IMR-90 (cell line): ENCODE data around the gene BTG4.

Experiments
- CEBPB ChIP-seq: IDR thresholded peaks from 2 replicates; pipeline ENCODE4 v1.6.1; 2012; ENCODE audit warnings: low read depth, low read length, improper control_type of control experiment
- CTCF ChIP-seq: conservative IDR thresholded peaks from 2 replicates; pipeline ENCODE4 v1.5.1; 2012; ENCODE audit warnings: mild to moderate bottlenecking, low read depth, low read length, improper control_type of control experiment
- ELK1 ChIP-seq: fragments of 150-350 bp; IDR thresholded peaks from 2 replicates; pipeline ENCODE4 v1.6.1; 2016; ENCODE audit warnings: low read depth, mild to moderate bottlenecking, low read length, moderate library complexity, borderline replicate concordance
- MAZ ChIP-seq: IDR thresholded peaks from 2 replicates; pipeline ENCODE4 v1.6.1; 2012; ENCODE audit warnings: low read depth, mild to moderate bottlenecking, low read length, improper control_type of control experiment, moderate library complexity, borderline replicate concordance
- POLR2A ChIP-seq: IDR thresholded peaks from 2 replicates; pipeline ENCODE4 v1.6.1; 2012; ENCODE audit warnings: mild to moderate bottlenecking, low read depth, low read length
- RAD21 ChIP-seq: IDR thresholded peaks from 2 replicates; pipeline ENCODE4 v1.6.1; 2012; ENCODE audit warnings: low read length, improper control_type of control experiment
- RFX5 ChIP-seq: IDR thresholded peaks from 2 replicates; pipeline ENCODE4 v1.8.0; 2012; ENCODE audit warnings: low read depth, mild to moderate bottlenecking, low read length, moderate library complexity
- USF2 ChIP-seq: fragments of 150-350 bp; IDR thresholded peaks from 2 replicates; pipeline ENCODE4 v1.6.1; 2017; ENCODE audit warnings: mild to moderate bottlenecking, antibody characterized with exemption, low read length, low read depth

GRCh38 chr11:111522426-111522825 lies 10.2 kb upstream of the BTG4 start:
- no peak for TF ChIP-seq CTCF
- no peak for TF ChIP-seq ELK1
- TF ChIP-seq CEBPB, result no peak
- TF ChIP-seq RAD21, result no peak
- no peak for TF ChIP-seq POLR2A
- TF ChIP-seq RFX5, result no peak
- no peak for TF ChIP-seq MAZ
- TF ChIP-seq USF2, result no peak
